8988T (cell line): ENCODE results near the gene BBS10.
"Not testable (repeated sequence)": the region's sequence is repeated elsewhere in the genome, so short reads cannot be mapped to it uniquely, and the experiment has no call there.

Experiments
- DNase-seq: peaks from one replicate; pipeline ENCODE4 v3.0.0; 2011

The BBS10 gene

GRCh38 chr12:76329159-76329558, 19.1 kb downstream of the BBS10 start:
- DNase-seq = peak; percentile 26

GRCh38 chr12:76319595-76320319, 28.5 kb downstream of the BBS10 start:
- not testable (repeated sequence) for DNase-seq

DNA sequence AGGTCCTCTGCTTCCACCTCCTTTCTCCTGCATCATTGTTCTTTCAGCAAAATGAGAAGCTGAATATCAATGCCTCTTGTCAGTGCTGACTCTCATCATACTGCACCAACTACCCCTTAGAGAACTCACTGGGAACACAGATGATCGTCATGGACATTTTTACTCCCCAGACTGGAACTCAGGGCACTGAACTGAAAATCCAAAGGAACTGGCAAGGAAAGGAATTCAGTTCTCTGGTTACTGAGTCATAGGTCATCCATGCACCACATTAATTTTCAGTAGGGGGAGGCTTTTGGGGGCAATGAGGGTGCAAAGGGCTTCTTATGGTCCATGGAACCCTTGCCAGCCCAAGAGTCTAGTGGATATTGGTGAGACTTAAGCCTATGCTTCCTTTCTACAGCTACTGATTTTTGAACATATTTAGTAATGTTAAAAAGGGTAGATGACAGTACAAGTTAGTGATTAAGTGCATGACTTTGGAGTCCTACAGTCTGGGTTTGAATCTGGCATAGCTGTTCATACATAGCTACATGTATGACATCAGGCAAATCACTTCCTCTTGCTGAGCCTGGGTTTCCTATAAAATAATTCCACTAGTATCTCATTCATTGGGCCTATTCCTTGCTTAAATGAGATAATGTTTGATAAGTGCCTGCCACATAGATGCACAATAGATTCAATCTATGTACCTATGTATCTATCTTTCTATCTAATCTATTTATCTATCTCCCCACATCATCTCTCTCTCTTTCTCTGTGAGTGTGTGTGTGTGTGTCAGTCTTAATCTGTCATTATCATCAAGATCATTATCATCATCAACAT, 29.2 kb downstream of the BBS10 start:
- DNase-seq = no peak

DNA sequence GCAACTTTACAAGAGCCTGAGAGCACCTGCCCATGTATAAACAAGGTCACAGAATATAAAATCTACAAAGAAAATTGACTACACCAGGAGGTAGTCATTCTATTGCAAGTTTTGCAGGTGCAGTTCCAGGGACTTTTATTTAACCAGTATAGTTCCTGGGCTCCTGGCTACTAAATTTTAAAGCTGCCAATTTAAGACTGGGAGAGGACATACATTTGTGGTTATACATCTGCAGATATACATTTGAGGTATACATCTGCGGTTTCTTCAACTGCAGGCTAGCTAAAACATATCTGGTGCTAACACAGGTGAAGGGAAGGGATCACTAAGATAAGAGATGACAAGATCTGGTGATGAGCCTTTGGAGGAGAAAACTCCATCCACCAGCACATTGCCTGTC, 30.2 kb downstream of the BBS10 start:
- DNase-seq = no peak

DNA sequence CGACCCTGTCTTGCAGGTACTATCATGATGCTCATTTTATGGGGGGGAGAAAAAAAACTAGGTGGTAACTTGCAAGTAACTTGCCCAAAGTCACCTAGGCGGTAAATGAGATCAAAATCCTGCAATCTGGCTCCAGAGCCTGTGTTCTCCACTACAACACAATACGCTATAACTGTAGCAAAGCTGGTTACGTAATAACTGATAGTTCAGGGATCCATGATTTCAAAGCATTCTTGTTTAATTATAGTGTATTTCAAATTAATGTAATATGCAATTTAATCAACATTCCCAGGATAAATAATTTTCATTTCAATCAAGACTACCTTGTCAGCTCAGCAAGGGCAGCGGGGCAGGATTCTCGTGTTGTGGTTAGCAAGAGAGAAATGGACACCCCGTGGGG, 31.7 kb downstream of the BBS10 start:
- DNase-seq = no peak

DNA sequence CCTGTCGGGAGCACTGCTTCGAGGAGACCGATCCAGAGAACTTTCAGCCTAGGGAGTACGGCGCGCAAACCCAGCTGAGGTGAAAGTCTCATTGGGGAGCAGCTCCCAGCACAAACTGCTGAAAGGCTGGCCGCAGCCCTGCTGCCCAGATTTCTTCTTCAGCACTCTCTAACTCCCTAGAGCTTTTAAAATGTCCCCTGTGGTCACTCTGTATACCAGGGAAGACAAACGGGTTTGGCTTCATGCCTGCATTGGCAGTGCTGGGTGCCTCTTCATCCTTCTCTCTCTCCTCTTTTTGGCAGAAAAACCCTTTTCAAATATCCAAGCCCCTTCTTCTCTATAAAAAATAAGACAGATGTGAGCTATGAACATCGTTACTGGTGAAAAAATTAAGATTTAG, 34.9 kb downstream of the BBS10 start:
- DNase-seq = no peak

DNA sequence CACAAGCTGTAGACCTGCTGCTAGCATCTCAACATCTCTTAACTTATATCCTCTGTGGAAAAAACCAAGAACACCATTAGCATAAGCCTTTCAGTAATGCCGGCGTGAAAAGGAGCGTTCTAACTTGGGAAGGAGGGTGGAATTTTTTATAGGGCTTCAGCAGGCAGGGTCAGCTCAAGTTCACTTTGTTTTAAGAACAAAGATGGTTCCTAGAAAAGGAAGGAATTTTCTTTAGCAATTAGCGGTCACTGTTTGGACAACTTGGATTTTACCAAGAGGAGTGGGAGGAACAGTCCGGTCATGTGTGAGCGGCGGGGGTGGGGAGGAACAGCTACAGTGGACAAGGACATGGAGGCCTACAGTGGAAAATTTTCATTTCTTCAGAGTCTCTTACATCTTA, 35.9 kb downstream of the BBS10 start:
- DNase-seq = no peak

- no peak for DNase-seq
Observed at GRCh38 chr12:76311796-76312195, 36.4 kb downstream of the BBS10 start.

DNA sequence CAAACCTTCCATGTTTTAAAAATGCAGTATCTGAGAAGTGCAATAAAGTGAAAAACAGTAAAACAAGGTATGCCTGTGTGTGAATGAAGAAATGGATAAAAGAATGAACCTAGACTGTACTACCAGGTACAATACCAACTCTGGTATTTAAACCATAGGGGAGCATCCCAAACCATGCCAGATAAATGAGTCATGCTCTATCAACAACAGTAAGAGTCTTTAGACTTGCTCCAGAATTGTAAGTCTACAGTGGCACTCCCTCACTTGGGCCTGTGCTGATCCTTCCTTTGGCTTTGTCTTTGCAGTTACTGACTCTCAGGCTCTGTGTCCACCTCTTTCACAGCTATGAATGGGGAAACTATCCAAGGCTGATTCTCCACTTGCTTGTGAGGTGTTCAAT, 38.1 kb downstream of the BBS10 start:
- DNase-seq = no peak

- DNase-seq = no peak
Observed at GRCh38 chr12:76308866-76309265, 39.3 kb downstream of the BBS10 start.

GRCh38 chr12:76307083-76307482, 41.1 kb downstream of the BBS10 start:
- DNase-seq = no peak

- DNase-seq = no peak
Observed at GRCh38 chr12:76303989-76304460, 44.2 kb downstream of the BBS10 start.

DNA sequence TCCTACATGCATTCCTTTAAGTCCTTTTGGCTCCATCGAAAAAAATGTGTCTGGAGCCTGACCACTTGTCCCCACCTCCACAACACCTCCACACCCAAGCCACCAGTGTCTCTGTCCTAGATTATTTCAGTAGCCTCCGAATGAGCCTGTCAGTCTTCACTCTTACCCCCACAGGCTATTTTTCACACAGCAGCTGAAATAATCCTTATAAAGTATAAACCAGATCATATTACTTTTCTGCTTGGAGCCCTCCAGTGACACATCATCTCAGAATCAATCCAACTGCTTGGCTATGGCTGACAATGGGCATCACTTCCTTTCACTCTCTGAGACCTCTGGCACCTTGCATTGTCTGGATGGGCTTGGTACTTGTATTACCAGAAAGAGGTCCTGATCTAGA, 44.9 kb downstream of the BBS10 start:
- no peak for DNase-seq

DNA sequence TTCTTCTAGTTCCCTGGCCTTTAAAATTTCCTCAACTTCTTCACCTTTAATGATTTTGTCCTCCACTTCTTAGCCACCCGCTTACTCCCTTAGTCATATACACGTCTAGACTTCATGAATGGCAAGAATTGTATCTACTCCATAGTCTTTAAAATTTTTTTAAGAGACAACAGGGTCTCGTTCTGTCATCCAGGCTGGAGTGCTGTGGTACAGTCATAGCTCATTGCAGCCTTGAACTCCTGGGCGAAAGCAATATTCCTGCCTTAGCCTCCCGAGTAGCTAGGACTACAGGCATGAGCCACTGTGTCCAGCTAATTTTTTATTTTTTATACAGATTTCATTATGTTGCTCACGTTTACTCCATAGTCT, 47.9 kb downstream of the BBS10 start:
- DNase-seq = no peak

DNA sequence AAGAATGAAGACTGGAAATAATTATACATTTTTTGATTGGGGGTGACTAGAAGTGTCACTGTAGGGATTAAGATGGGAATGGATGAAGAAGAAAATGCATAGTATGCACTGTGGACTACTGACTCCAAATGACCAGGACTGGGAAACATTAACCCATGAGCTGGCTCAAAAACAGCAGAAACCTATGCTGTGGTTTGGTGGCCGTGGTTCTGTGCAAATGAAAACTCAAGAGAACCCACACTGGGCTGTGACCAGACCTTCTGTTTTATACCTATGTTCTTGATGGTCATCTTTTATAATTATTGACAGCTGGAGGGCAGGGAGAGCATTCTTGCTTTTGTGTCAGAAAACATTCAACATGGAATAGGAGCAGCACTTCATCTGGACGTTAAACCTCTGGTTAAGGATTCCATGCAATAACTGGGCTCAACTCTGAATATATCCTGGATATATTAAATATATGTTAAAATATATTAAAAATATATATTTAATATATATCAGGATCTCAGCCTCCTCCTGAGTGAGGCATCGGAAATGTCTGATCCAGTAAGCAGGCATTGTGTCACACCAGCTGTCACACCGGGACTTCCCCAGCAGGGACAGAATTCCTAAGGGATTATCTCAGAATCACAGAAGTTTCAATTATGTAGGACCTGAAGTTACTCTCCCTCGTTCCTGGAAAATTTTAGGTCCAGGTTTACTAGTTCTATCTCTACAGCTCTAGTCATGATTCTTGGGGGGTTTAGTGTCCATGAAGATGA, 48.5 kb downstream of the BBS10 start:
- DNase-seq = peak; percentile 32
